GM23248 (cell line): Measurements from ENCODE around the gene HINFP. TPM values are rescaled to one million over a fixed set of nuclear protein-coding genes. Genes with fewer than 3 reads are reported as not detected.

ENCODE experiments used
- DNase-seq: peaks from one replicate; pipeline ENCODE4 v3.0.0-alpha.2; 2015
- H2AFZ ChIP-seq: fragments of 200-600 bp; sonication (generic); 2 replicates; pipeline ENCODE4 v1.6.1; 2016; ENCODE audit warnings: antibody characterized with exemption
- H3F3A ChIP-seq: fragments of 200-600 bp; sonication (generic); 2 replicates; pipeline ENCODE4 v1.6.1; 2016; ENCODE audit warnings: mild to moderate bottlenecking, antibody characterized with exemption, mixed run types; ENCODE audit not compliant: insufficient read depth
- H3K27ac ChIP-seq: fragments of 200-600 bp; sonication (generic); 2 replicates; pipeline ENCODE4 v1.5.1; 2016; ENCODE audit warnings: mild to moderate bottlenecking
- H3K27me3 ChIP-seq: fragments of 200-600 bp; sonication (generic); replicated peaks from 2 replicates; pipeline ENCODE4 v1.6.1; 2016; ENCODE audit warnings: mild to moderate bottlenecking; ENCODE audit not compliant: insufficient read depth
- H3K36me3 ChIP-seq: fragments of 200-600 bp; sonication (generic); 2 replicates; pipeline ENCODE4 v1.6.1; 2016; ENCODE audit warnings: low read depth, mild to moderate bottlenecking
- H3K4me1 ChIP-seq: fragments of 200-600 bp; sonication (generic); 2 replicates; pipeline ENCODE4 v1.6.1; 2016; ENCODE audit warnings: mild to moderate bottlenecking; ENCODE audit not compliant: insufficient read depth
- H3K4me2 ChIP-seq: fragments of 200-600 bp; sonication (generic); one replicate; pipeline ENCODE4 v1.6.1; 2016; ENCODE audit warnings: mild to moderate bottlenecking; ENCODE audit not compliant: unreplicated experiment
- H3K4me3 ChIP-seq: fragments of 200-600 bp; sonication (generic); 2 replicates; pipeline ENCODE4 v1.5.1; 2016; ENCODE audit warnings: mild to moderate bottlenecking
- H3K79me2 ChIP-seq: fragments of 200-600 bp; sonication (generic); 2 replicates; pipeline ENCODE4 v1.6.1; 2016; ENCODE audit warnings: mild to moderate bottlenecking; ENCODE audit not compliant: insufficient read depth
- H3K9ac ChIP-seq: fragments of 200-600 bp; sonication (generic); 2 replicates; pipeline ENCODE4 v1.6.1; 2016; ENCODE audit warnings: mild to moderate bottlenecking
- H3K9me2 ChIP-seq: fragments of 200-600 bp; sonication (generic); 2 replicates; pipeline ENCODE4 v1.6.1; 2016; ENCODE audit warnings: mixed run types, mild to moderate bottlenecking, moderate library complexity; ENCODE audit not compliant: insufficient read depth
- H3K9me3 ChIP-seq: fragments of 200-600 bp; sonication (generic); one replicate; pipeline ENCODE4 v1.6.1; 2017; ENCODE audit warnings: low read depth
- H4K20me1 ChIP-seq: fragments of 200-600 bp; sonication (generic); 2 replicates; pipeline ENCODE4 v1.6.0; 2016; ENCODE audit not compliant: insufficient read depth
- EZH2 ChIP-seq: fragments of 200-600 bp; sonication (generic); IDR thresholded peaks from 2 replicates; pipeline ENCODE4 v1.6.1; 2018; ENCODE audit warnings: antibody characterized with exemption, mild to moderate bottlenecking; ENCODE audit not compliant: insufficient read depth, poor library complexity, severe bottlenecking
- EZH2phosphoT487 ChIP-seq: fragments of 200-600 bp; sonication (generic); IDR thresholded peaks from 2 replicates; pipeline ENCODE4 v1.6.1; 2018; ENCODE audit warnings: antibody characterized with exemption, moderate library complexity, mild to moderate bottlenecking, low read depth; ENCODE audit not compliant: insufficient read depth
- WGBS, 2 experiments: methylation state at CpG; one replicate each; pipeline ENCODE4 v1.1.6; 2015 to 2017; ENCODE audit warnings: low lambda C conversion rate in 2 of 2, low coverage in 1 of 2; ENCODE audit errors: missing lambda C conversion rate in 2 of 2; 5-methylcytosine and 5-hydroxymethylcytosine counted together
- in situ Hi-C: fragments of 300-500 bp; cut with MboI; formaldehyde crosslinking; loops from 2 replicates; pipeline ENCODE4 v1.15.0; 2020
- polyA plus RNA-seq: library from polyadenylated mRNA; unstranded; fragments of >200 nt; fragmentation: Nextera tagmentation; extraction: Ambion mirVana; gene quantifications from 2 replicates; pipeline ENCODE4 v1.2.1, GENCODE V29; 2016
- total RNA-seq: library from RNA; depleted of rRNA; stranded (reverse); fragments of >200 nt; shearing (Covaris generic); gene quantifications from 2 replicates; pipeline ENCODE4 v1.2.3, GENCODE V29; 2014

Gene HINFP
- total and polyA plus RNA-seq, 2 experiments from 2014 or later, result 8.3 to 31.8 TPM

- TF ChIP-seq EZH2 (no peak), EZH2phosphoT487 (no peak)
- Histone ChIP-seq H3F3A (no peaks in the 10 kb centered on the region), H4K20me1 (no peaks in the 10 kb centered on the region), H3K9me3 (no peaks in the 10 kb centered on the region), H3K4me1 (peaks cover 10% of the 10 kb centered on the region), H3K9ac (no peak overlapping the region), H3K4me3 (no peak overlapping the region), H2AFZ (no peak overlapping the region), H3K9me2 (no peaks in the 10 kb centered on the region), H3K4me2 (no peak overlapping the region), H3K36me3 (no peaks in the 10 kb centered on the region; the same call in 1 of the 2 replicates), H3K27ac (no peak overlapping the region), H3K27me3 (no peaks in the 10 kb centered on the region), H3K79me2 (peaks cover 30% of the 10 kb centered on the region)
- no peak for DNase-seq
- 86 to 90% methylated on average over 12 of the region's 12 CpGs for WGBS, 2 experiments
- in situ Hi-C loops, result no loop called here
These were observed 8.9 kb upstream of the HINFP start for GRCh38 chr11:119112314-119113020.

- in situ Hi-C loops, result no loop called here
- Histone ChIP-seq H3K27me3 (no peaks in the 10 kb centered on the region), H3K9ac (no peak overlapping the region), H3K4me1 (peaks cover 4% of the 10 kb centered on the region), H4K20me1 (no peaks in the 10 kb centered on the region), H3K79me2 (peaks cover 18% of the 10 kb centered on the region), H3K4me2 (no peak overlapping the region), H2AFZ (no peak overlapping the region), H3K36me3 (no peaks in the 10 kb centered on the region; the same call in 1 of the 2 replicates), H3K27ac (no peak overlapping the region), H3K9me2 (no peaks in the 10 kb centered on the region), H3K4me3 (no peak overlapping the region), H3K9me3 (no peaks in the 10 kb centered on the region), H3F3A (peaks cover 6% of the 10 kb centered on the region)
- TF ChIP-seq EZH2 (no peak), EZH2phosphoT487 (no peak)
- 94 to 95% methylated on average over 9 of the region's 9 CpGs for WGBS, 2 experiments
- DNase-seq, result no peak
These were observed 7.7 kb upstream of the HINFP start for GRCh38 chr11:119113716-119114115.

- no peaks in the 10 kb centered on the region for H3K9me2 ChIP-seq
- peaks cover 11% of the 10 kb centered on the region for H3F3A ChIP-seq
- DNase-seq, result no peak
- no peaks in the 10 kb centered on the region for H3K9me3 ChIP-seq
- no peaks in the 10 kb centered on the region for H3K4me1 ChIP-seq
- H3K27me3 ChIP-seq, result no peaks in the 10 kb centered on the region
- no peaks in the 10 kb centered on the region; the same call in 1 of the 2 replicates for H3K36me3 ChIP-seq
- H2AFZ ChIP-seq, result no peak overlapping the region
- 93 to 96% methylated on average over 5 of the region's 5 CpGs for WGBS, 2 experiments
- TF ChIP-seq EZH2 (no peak), EZH2phosphoT487 (no peak)
- in situ Hi-C loops, result no loop called here
- H3K4me2 ChIP-seq, result no peak overlapping the region
- H3K4me3 ChIP-seq, result no peak overlapping the region
- no peak overlapping the region for H3K27ac ChIP-seq
- H4K20me1 ChIP-seq, result no peaks in the 10 kb centered on the region
- H3K79me2 ChIP-seq, result peaks cover 11% of the 10 kb centered on the region
- no peak overlapping the region for H3K9ac ChIP-seq
These were observed 7.0 kb upstream of the HINFP start for GRCh38 chr11:119114351-119114750.

- H3K9ac ChIP-seq, result no peak overlapping the region
- H3K36me3 ChIP-seq, result no peaks in the 10 kb centered on the region; the same call in 1 of the 2 replicates
- no peak overlapping the region for H3K27ac ChIP-seq
- TF ChIP-seq EZH2phosphoT487, result no peak
- no peak for TF ChIP-seq EZH2
- no peaks in the 10 kb centered on the region for H3K79me2 ChIP-seq
- H3K4me3 ChIP-seq, result no peak overlapping the region
- WGBS, 2 experiments, result 81 to 86% methylated on average over 17 to 24 of the region's 24 CpGs
- H3F3A ChIP-seq, result peaks cover 11% of the 10 kb centered on the region
- H3K9me3 ChIP-seq, result no peaks in the 10 kb centered on the region
- H3K27me3 ChIP-seq, result no peaks in the 10 kb centered on the region
- no peak overlapping the region for H2AFZ ChIP-seq
- in situ Hi-C loops, result no loop called here
- no peaks in the 10 kb centered on the region for H3K9me2 ChIP-seq
- DNase-seq, result no peak
- H4K20me1 ChIP-seq, result no peaks in the 10 kb centered on the region
- no peak overlapping the region for H3K4me2 ChIP-seq
- no peaks in the 10 kb centered on the region for H3K4me1 ChIP-seq
These were observed 5.7 kb upstream of the HINFP start for GRCh38 chr11:119115484-119116234.
